Chondrocyte (in vitro differentiated cells): ENCODE measurements around the gene LCE1E. TPM values are rescaled to one million over a fixed set of nuclear protein-coding genes. Genes with fewer than 3 reads are reported as not detected.

Source experiments
- DNase-seq: peaks from one replicate; pipeline ENCODE4 v3.0.0; 2021; ENCODE audit warnings: mixed read lengths, low spot score
- H3K27ac Mint-ChIP-seq: one replicate; pipeline ENCODE4 v1.8.0; 2021; ENCODE audit warnings: mild to moderate bottlenecking, moderate library complexity, mixed read lengths; ENCODE audit not compliant: unreplicated experiment
- H3K27me3 Mint-ChIP-seq: 2 replicates; pipeline ENCODE4 v1.8.0; 2021; ENCODE audit warnings: low read depth, mixed read lengths
- H3K36me3 Mint-ChIP-seq: 2 replicates; pipeline ENCODE4 v1.8.0; 2021; ENCODE audit warnings: low read depth, mixed read lengths
- H3K4me1 Mint-ChIP-seq: 2 replicates; pipeline ENCODE4 v1.8.0; 2021; ENCODE audit warnings: low read depth, mild to moderate bottlenecking, mixed read lengths
- H3K4me3 Mint-ChIP-seq: one replicate; pipeline ENCODE4 v1.8.0; 2021; ENCODE audit warnings: mild to moderate bottlenecking, moderate library complexity, mixed read lengths; ENCODE audit not compliant: unreplicated experiment
- H3K9me3 Mint-ChIP-seq: 2 replicates; pipeline ENCODE4 v1.8.0; 2021; ENCODE audit warnings: low read depth, mixed read lengths
- long read RNA-seq: library from polyadenylated mRNA; stranded (forward); transcript quantifications from one replicate; pipeline ENCODE4 v2.0.0, GENCODE V29; 2021
- total RNA-seq: library from RNA; stranded (reverse); gene quantifications from 3 replicates; pipeline ENCODE4 v1.2.1, GENCODE V29; 2021
- TF ChIP-seq, protein P1 (sequence below): fragments of 200-600 bp; sonication (generic); IDR thresholded peaks from 2 replicates; pipeline ENCODE4 v1.5.0; 2021; ENCODE audit warnings: antibody characterized with exemption, mild to moderate bottlenecking, moderate library complexity

Gene LCE1E, protein sequence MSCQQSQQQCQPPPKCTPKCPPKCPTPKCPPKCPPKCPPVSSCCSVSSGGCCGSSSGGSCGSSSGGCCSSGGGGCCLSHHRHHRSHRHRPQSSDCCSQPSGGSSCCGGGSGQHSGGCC
- not detected in 3 replicates for total RNA-seq
- long read RNA-seq: 0 reads

DNA sequence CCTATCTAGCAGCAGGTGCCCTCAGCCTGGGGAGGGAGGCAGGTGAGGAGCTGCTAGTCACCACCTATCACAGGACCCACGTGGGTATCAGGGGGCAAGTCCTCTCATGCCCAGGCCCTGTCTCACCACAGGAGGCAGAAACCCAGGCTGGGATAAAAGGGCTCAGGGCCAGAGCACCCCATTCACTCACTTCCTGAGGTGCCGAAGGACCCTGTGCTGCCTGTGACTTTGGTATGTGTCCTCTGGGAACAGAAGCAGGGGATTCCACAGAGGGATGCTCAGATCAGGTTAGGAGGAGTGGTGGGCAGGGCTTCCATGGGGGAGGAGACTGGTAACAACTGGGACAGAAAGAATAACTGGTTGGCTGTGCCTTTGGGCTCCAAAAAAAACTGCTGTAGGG lies at the start of gene LCE1E:
LCE1E (plus strand) TSS at position 181 of the 400 bp plus-strand sequence. CDS start 1,043 bp downstream, outside the sequence.
- no peak for DNase-seq
- Mint-ChIP-seq H3K9me3 (no peaks in the 10 kb centered on the region), H3K27ac (no peak within 1 kb of the TSS), H3K4me1 (no peaks in the 10 kb centered on the region), H3K36me3 (no peaks in the 10 kb centered on the region), H3K4me3 (no peak within 1 kb of the TSS), H3K27me3 (no peaks in the 10 kb centered on the region)
- TF ChIP-seq, protein P1, sequence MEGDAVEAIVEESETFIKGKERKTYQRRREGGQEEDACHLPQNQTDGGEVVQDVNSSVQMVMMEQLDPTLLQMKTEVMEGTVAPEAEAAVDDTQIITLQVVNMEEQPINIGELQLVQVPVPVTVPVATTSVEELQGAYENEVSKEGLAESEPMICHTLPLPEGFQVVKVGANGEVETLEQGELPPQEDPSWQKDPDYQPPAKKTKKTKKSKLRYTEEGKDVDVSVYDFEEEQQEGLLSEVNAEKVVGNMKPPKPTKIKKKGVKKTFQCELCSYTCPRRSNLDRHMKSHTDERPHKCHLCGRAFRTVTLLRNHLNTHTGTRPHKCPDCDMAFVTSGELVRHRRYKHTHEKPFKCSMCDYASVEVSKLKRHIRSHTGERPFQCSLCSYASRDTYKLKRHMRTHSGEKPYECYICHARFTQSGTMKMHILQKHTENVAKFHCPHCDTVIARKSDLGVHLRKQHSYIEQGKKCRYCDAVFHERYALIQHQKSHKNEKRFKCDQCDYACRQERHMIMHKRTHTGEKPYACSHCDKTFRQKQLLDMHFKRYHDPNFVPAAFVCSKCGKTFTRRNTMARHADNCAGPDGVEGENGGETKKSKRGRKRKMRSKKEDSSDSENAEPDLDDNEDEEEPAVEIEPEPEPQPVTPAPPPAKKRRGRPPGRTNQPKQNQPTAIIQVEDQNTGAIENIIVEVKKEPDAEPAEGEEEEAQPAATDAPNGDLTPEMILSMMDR: no peak

DNA sequence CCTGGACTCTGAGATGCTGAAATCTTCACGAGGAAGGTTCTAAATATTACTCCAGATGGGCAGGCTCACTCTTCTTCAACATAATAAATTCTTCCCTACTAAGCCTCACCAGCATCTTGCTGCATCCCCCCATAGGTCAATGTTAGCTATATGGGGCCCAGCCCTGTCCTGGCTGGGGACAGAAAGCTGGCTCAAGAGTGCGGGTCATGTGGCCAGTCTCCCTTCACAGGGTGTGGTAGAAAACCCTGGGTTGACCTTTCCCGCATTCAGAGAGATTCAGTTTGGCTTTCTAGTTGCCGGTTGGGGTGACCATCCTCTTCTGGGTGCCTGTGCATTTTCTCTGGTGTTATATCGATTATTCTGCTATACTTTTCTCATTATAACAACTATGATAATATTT lies 48.1 kb upstream of the LCE1E start:
- Mint-ChIP-seq H3K27ac (no peak overlapping the region), H3K4me1 (no peaks in the 10 kb centered on the region), H3K27me3 (no peaks in the 10 kb centered on the region), H3K36me3 (no peaks in the 10 kb centered on the region), H3K4me3 (no peak overlapping the region), H3K9me3 (peaks cover 13% of the 10 kb centered on the region)
- TF ChIP-seq, protein P1: no peak
- no peak for DNase-seq

DNA sequence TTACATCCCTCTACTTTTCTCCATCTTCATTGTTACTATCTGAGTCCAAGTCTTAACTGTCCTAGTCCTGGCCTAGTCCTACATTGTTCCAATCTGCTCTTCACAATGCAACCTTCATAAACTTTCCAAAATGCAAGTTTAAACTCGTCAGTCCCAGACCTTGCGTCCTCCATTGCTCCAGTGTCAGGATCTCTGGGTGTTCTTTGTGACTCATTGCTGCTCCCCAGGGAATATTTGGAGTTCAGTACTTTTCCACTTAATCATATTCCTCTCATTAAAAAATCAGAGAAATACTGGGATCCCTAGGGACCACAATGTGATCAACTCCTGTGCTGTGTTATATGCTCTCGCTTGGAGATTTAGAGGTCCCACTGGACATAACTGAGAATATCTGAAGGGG lies 46.2 kb upstream of the LCE1E start:
- no peaks in the 10 kb centered on the region for H3K27me3 Mint-ChIP-seq
- TF ChIP-seq, protein P1: no peak
- H3K4me3 Mint-ChIP-seq: no peak overlapping the region
- H3K9me3 Mint-ChIP-seq: peaks cover 13% of the 10 kb centered on the region
- peaks cover 1% of the 10 kb centered on the region for H3K36me3 Mint-ChIP-seq
- no peak overlapping the region for H3K27ac Mint-ChIP-seq
- no peak for DNase-seq
- no peaks in the 10 kb centered on the region for H3K4me1 Mint-ChIP-seq

DNA sequence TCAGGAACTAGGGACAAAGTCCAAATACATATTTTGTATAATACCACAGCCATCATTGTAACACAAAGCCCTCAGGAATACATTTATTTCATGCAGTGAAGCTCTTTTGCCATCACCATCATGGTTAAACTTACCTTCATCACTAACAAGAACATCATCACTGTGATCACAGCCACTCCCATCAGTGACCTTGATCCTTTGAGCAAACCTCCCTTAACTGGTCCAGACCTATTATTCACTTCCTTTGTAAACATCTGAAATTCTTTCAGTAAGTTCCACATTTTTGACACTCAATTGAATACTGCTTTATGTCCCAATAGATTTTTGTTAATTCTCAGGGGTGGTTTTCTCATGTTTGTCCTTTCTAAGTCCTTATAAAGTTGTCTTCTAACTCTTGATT lies 44.4 kb upstream of the LCE1E start:
- H3K9me3 Mint-ChIP-seq: peaks cover 18% of the 10 kb centered on the region
- H3K4me1 Mint-ChIP-seq: no peaks in the 10 kb centered on the region
- peaks cover 1% of the 10 kb centered on the region for H3K36me3 Mint-ChIP-seq
- H3K27me3 Mint-ChIP-seq: no peaks in the 10 kb centered on the region
- H3K27ac Mint-ChIP-seq: no peak overlapping the region
- TF ChIP-seq, protein P1: no peak
- DNase-seq: no peak
- no peak overlapping the region for H3K4me3 Mint-ChIP-seq

DNA sequence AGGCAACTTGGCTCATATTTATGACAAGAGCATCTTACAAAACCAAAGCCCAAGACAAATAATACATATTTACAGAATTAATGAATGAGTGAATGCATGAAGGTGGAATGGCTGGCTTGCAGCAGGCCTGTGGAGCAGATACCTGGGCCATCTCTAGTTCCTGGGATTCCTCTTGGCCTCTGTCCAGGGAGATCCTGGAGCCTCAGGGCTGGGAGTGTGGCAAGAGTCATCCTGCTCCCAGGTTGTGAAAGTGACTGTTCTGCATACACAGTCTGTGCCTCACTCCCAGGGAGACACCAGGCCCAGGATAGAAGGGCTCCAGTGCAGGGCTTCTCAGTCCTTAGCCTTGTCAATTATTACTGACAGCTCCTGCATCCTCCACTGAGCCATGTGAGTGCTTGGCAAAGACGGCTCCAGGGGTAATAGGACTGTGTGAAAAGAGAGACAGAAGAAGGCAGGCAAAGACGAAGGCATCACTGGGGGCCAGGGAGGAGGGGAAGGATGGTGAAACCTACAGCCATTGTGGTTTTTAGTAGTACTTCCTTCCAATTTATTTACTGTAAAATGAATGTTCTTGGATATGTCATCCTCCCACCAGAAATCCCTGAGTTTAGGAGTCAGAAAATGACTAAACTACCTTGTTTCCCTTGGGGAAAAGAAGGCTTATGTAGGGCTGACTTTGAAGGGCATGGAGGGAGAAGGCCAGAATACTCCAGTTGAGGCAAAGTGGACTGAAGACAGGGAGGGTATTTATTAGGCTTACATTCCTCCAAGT lies 42.5 kb upstream of the LCE1E start:
- H3K27ac Mint-ChIP-seq: no peak overlapping the region
- H3K36me3 Mint-ChIP-seq: peaks cover 1% of the 10 kb centered on the region
- no peak overlapping the region for H3K4me3 Mint-ChIP-seq
- no peaks in the 10 kb centered on the region for H3K4me1 Mint-ChIP-seq
- DNase-seq: no peak
- TF ChIP-seq, protein P1: no peak
- H3K9me3 Mint-ChIP-seq: peaks cover 11% of the 10 kb centered on the region
- no peaks in the 10 kb centered on the region for H3K27me3 Mint-ChIP-seq
